ENCODE measurements around the gene NIN.

NIN gene

GRCh38 chr14:50758305-50758704, 72.7 kb downstream of the NIN start:
- Histone ChIP-seq H2AFZ (ENCODE audit: low read length) (no peak overlapping the region), H3K79me2 (ENCODE audit: insufficient read depth, low read length) (no peaks in the 10 kb centered on the region), H3K4me3 (ENCODE audit: low read depth, low read length, poor library complexity, severe bottlenecking) (no peak overlapping the region), H3K9ac (ENCODE audit: low read length) (no peak overlapping the region), H3K9me2 (ENCODE audit: low read depth, low read length) (no peaks in the 10 kb centered on the region), H3K27me3 (ENCODE audit: insufficient read depth, low read length) (no peaks in the 10 kb centered on the region), H3K36me3 (ENCODE audit: insufficient read depth, low read length) (peaks cover 94% of the 10 kb centered on the region), H3K4me1 (ENCODE audit: insufficient read depth, low read length, severe bottlenecking) (peaks cover 19% of the 10 kb centered on the region), H3K9me3 (ENCODE audit: low read length) (no peaks in the 10 kb centered on the region), H3F3A (ENCODE audit: insufficient read depth, low read length) (no peaks in the 10 kb centered on the region), H4K20me1 (ENCODE audit: insufficient read depth, low read length) (no peaks in the 10 kb centered on the region), H3K27ac (ENCODE audit: low read depth, low read length, poor library complexity, severe bottlenecking) (no peak overlapping the region), H3K4me2 (ENCODE audit: low read length) (no peak overlapping the region)
- TF ChIP-seq EZH2 (IDR thresholded peaks at IDR 0.05; ENCODE audit: borderline replicate concordance, low read length) = no peak
- TF ChIP-seq CTCF (IDR thresholded peaks at IDR 0.05; ENCODE audit: low read length) = no peak

GRCh38 chr14:50757702-50758101, 73.3 kb downstream of the NIN start:
- peak overlapping the region; percentile 76 for H3K27ac ChIP-seq (ENCODE audit: low read depth, low read length, poor library complexity, severe bottlenecking)
- no peak overlapping the region for H2AFZ ChIP-seq (ENCODE audit: low read length)
- TF ChIP-seq EZH2 (IDR thresholded peaks at IDR 0.05; ENCODE audit: borderline replicate concordance, low read length) (no peak), CTCF (IDR thresholded peaks at IDR 0.05; ENCODE audit: low read length) (no peak)
- H3K4me3 ChIP-seq (ENCODE audit: low read depth, low read length, poor library complexity, severe bottlenecking) = no peak overlapping the region
- no peak overlapping the region for H3K9ac ChIP-seq (ENCODE audit: low read length)
- no peaks in the 10 kb centered on the region for H3F3A ChIP-seq (ENCODE audit: insufficient read depth, low read length)
- no peaks in the 10 kb centered on the region for H3K9me2 ChIP-seq (ENCODE audit: low read depth, low read length)
- no peak overlapping the region for H3K4me2 ChIP-seq (ENCODE audit: low read length)
- no peaks in the 10 kb centered on the region for H3K27me3 ChIP-seq (ENCODE audit: insufficient read depth, low read length)
- H3K36me3 ChIP-seq (ENCODE audit: insufficient read depth, low read length) = peaks cover 94% of the 10 kb centered on the region
- no peaks in the 10 kb centered on the region for H3K79me2 ChIP-seq (ENCODE audit: insufficient read depth, low read length)
- H3K9me3 ChIP-seq (ENCODE audit: low read length) = no peaks in the 10 kb centered on the region
- no peaks in the 10 kb centered on the region for H4K20me1 ChIP-seq (ENCODE audit: insufficient read depth, low read length)
- peaks cover 19% of the 10 kb centered on the region for H3K4me1 ChIP-seq (ENCODE audit: insufficient read depth, low read length, severe bottlenecking)

- H3K9me2 ChIP-seq (ENCODE audit: low read depth, low read length) = no peaks in the 10 kb centered on the region
- no peak for TF ChIP-seq EZH2 (IDR thresholded peaks at IDR 0.05; ENCODE audit: borderline replicate concordance, low read length)
- TF ChIP-seq CTCF (IDR thresholded peaks at IDR 0.05; ENCODE audit: low read length) = no peak
- H3K27ac ChIP-seq (ENCODE audit: low read depth, low read length, poor library complexity, severe bottlenecking) = peak overlapping the region; percentile 76
- H3F3A ChIP-seq (ENCODE audit: insufficient read depth, low read length) = no peaks in the 10 kb centered on the region
- H3K4me2 ChIP-seq (ENCODE audit: low read length) = peak overlapping the region; percentile 41; the same call in 1 of the 2 replicates
- peaks cover 94% of the 10 kb centered on the region for H3K36me3 ChIP-seq (ENCODE audit: insufficient read depth, low read length)
- peak overlapping the region; percentile 11; the same call in 1 of the 2 replicates for H3K9ac ChIP-seq (ENCODE audit: low read length)
- no peaks in the 10 kb centered on the region for H4K20me1 ChIP-seq (ENCODE audit: insufficient read depth, low read length)
- H3K27me3 ChIP-seq (ENCODE audit: insufficient read depth, low read length) = no peaks in the 10 kb centered on the region
- H3K9me3 ChIP-seq (ENCODE audit: low read length) = no peaks in the 10 kb centered on the region
- H3K79me2 ChIP-seq (ENCODE audit: insufficient read depth, low read length) = no peaks in the 10 kb centered on the region
- H3K4me1 ChIP-seq (ENCODE audit: insufficient read depth, low read length, severe bottlenecking) = peaks cover 19% of the 10 kb centered on the region
- no peak overlapping the region for H2AFZ ChIP-seq (ENCODE audit: low read length)
- peak overlapping the region; percentile 1 for H3K4me3 ChIP-seq (ENCODE audit: low read depth, low read length, poor library complexity, severe bottlenecking)
Measured at GRCh38 chr14:50756300-50756699, 74.7 kb downstream of the NIN start.

Measured in OCI-LY1 (cell line).